Natural killer cell (primary cell): ENCODE results near the gene AP1S1. TPM values are rescaled to one million over a fixed set of nuclear protein-coding genes. Genes with fewer than 3 reads are reported as not detected.

Source experiments
- ATAC-seq, 3 donors: fragments of 150-1000 bp in 2 of 3; fragments of 200-7000 bp in 1 of 3; cut with Tn5 transposase; 1 replicate in 1 of 3; 2 replicates in 2 of 3; pipeline ENCODE4 v1.10.0; 2021; ENCODE audit warnings: mild to moderate bottlenecking in 2 of 3, moderate library complexity in 2 of 3
- DNase-seq, 2 donors: peaks; one replicate each; pipeline versions ENCODE4 v3.0.0 to v3.0.0-alpha.2; 2013 to 2021; ENCODE audit warnings: mixed read lengths in 1 of 2
- H3K27ac ChIP-seq: one replicate; pipeline ENCODE4 v1.5.1; 2013; ENCODE audit warnings: mild to moderate bottlenecking, low read length
- H3K27me3 ChIP-seq: one replicate; pipeline ENCODE4 v1.6.1; 2013; ENCODE audit warnings: low read length; ENCODE audit not compliant: control insufficient read depth, insufficient read depth
- H3K36me3 ChIP-seq: one replicate; pipeline ENCODE4 v1.6.1; 2013; ENCODE audit warnings: low read length; ENCODE audit not compliant: control insufficient read depth, insufficient read depth
- H3K4me1 ChIP-seq: one replicate; pipeline ENCODE4 v1.6.1; 2013; ENCODE audit warnings: low read length; ENCODE audit not compliant: control insufficient read depth, insufficient read depth
- H3K4me3 ChIP-seq: one replicate; pipeline ENCODE4 v1.5.1; 2013; ENCODE audit warnings: low read length
- H3K9me3 ChIP-seq: one replicate; pipeline ENCODE4 v1.6.1; 2013; ENCODE audit warnings: low read length; ENCODE audit not compliant: control insufficient read depth, insufficient read depth
- H3K27ac Mint-ChIP-seq, 2 donors: one replicate each; pipeline ENCODE4 v1.8.0; 2022; ENCODE audit warnings: mild to moderate bottlenecking in 2 of 2, mixed read lengths in 2 of 2, moderate library complexity in 1 of 2
- H3K27me3 Mint-ChIP-seq, 2 donors: one replicate each; pipeline ENCODE4 v1.8.0; 2022; ENCODE audit warnings: low read depth in 2 of 2, mixed read lengths in 2 of 2
- H3K36me3 Mint-ChIP-seq: one replicate; pipeline ENCODE4 v1.8.0; 2022; ENCODE audit warnings: mixed read lengths
- H3K4me1 Mint-ChIP-seq, 2 donors: one replicate each; pipeline ENCODE4 v1.8.0; 2022; ENCODE audit warnings: mixed read lengths in 2 of 2
- H3K4me3 Mint-ChIP-seq: one replicate; pipeline ENCODE4 v1.8.0; 2022; ENCODE audit warnings: mild to moderate bottlenecking, moderate library complexity, mixed read lengths
- H3K9me3 Mint-ChIP-seq, 2 donors: one replicate each; pipeline ENCODE4 v1.8.0; 2022; ENCODE audit warnings: mixed read lengths in 2 of 2
- CTCF ChIP-seq: fragments of 200-600 bp; IDR thresholded peaks from one replicate; pipeline ENCODE4 v1.8.0; 2022; ENCODE audit warnings: antibody characterized with exemption
- WGBS: methylation state at CpG from one replicate; pipeline ENCODE4 v1.1.7; 2013; ENCODE audit warnings: missing lambda C conversion rate; ENCODE audit not compliant: insufficient coverage; 5-methylcytosine and 5-hydroxymethylcytosine counted together
- intact Hi-C: fragments of 100-400 bp; cut with micrococcal nuclease; formaldehyde crosslinking; loops from one replicate; pipeline ENCODE4 v1.14.2; 2022
- total RNA-seq, 4 donors: library from RNA; stranded (reverse); fragments of 120-200 nt in 1 of 4; gene quantifications; one replicate each; pipeline versions ENCODE4 v1.2.3 to v1.2.4, GENCODE V29; 2013 to 2022

The AP1S1 gene
- total RNA-seq, 3 donors from 2014 or later (not counting 1 experiment from before 2014, with no cell fraction given) = 4.3 to 7.0 (median 5.0) TPM

GRCh38 chr7:101210143-101210542, 55.9 kb downstream of the AP1S1 start:
- H3K36me3 ChIP-seq = peaks cover 24% of the 10 kb centered on the region
- 96% methylated on average over 19 of the region's 19 CpGs for WGBS

More at GRCh38 chr7:101210143-101210542, 55.9 kb downstream of the AP1S1 start:
- no peaks in the 10 kb centered on the region for H3K9me3 ChIP-seq
- no peak for TF ChIP-seq CTCF
- ATAC-seq (no peak), DNase-seq (no peak)
- no peak overlapping the region for H3K27ac ChIP-seq
- Mint-ChIP-seq H3K27me3 (no peaks in the 10 kb centered on the region), H3K4me1 (peaks cover 0 to 4% of the 10 kb centered on the region in 2 donors), H3K9me3 (no peaks in the 10 kb centered on the region), H3K27ac (no peak overlapping the region), H3K4me3 (no peak overlapping the region), H3K36me3 (no peaks in the 10 kb centered on the region)
- H3K4me1 ChIP-seq = no peaks in the 10 kb centered on the region
- no peak overlapping the region for H3K4me3 ChIP-seq
- intact Hi-C loops = no loop called here
- no peaks in the 10 kb centered on the region for H3K27me3 ChIP-seq

Other genes starting within 250 kb of the AP1S1 start
- gene MUC3A, start 204.9 kb upstream of the AP1S1 start, total RNA-seq = under 1 TPM in 1 of 3 donors, not detected in 2; 0.24 TPM
- gene MUC12, start 184.9 kb upstream of the AP1S1 start, total RNA-seq = 1 to 10 TPM in 2 of 3 donors, not detected in 1; 1.2 to 4.6 TPM
- gene MUC17, start 134.4 kb upstream of the AP1S1 start, total RNA-seq = not detected
- gene TRIM56, start 69.0 kb upstream of the AP1S1 start, total RNA-seq = 10 to 100 TPM; 53.6 to 75.8 (median 63.9) TPM
- gene SERPINE1, start 27.4 kb upstream of the AP1S1 start, total RNA-seq = 1 to 10 TPM in 2 of 3 donors, under 1 TPM in 1; 0.48 to 5.5 (median 1.1) TPM
- not detected for gene VGF, start 11.1 kb downstream of the AP1S1 start, total RNA-seq
- gene NAT16, start 25.8 kb downstream of the AP1S1 start, total RNA-seq = not detected
- not detected for gene MOGAT3, start 46.6 kb downstream of the AP1S1 start, total RNA-seq
- gene PLOD3, start 63.1 kb downstream of the AP1S1 start, total RNA-seq = 10 to 100 TPM; 41.7 to 54.5 (median 45.0) TPM
- gene ZNHIT1, start 63.7 kb downstream of the AP1S1 start, total RNA-seq = 10 to 100 TPM; 53.7 to 63.5 (median 60.9) TPM
- gene CLDN15, start 83.3 kb downstream of the AP1S1 start, total RNA-seq = 10 to 100 TPM; 13.7 to 22.0 (median 19.3) TPM
- 100 to 1,000 TPM in 2 of 3 donors, 10 to 100 TPM in 1; 99.9 to 119 (median 105) TPM for gene FIS1, start 90.6 kb downstream of the AP1S1 start, total RNA-seq
- gene IFT22, start 167.3 kb downstream of the AP1S1 start, total RNA-seq = 1 to 10 TPM; 2.9 to 3.8 (median 3.7) TPM
- gene COL26A1, start 208.4 kb downstream of the AP1S1 start, total RNA-seq = under 1 TPM in 1 of 3 donors, not detected in 2; 0.16 TPM